Esophagus muscularis mucosa (tissue), 3 donors: ENCODE data around the gene SFTA2.

Source experiments
- CTCF ChIP-seq, 3 experiments: fragments of 200-600 bp in 2 of 3; fragments of 450-650 bp in 1 of 3; sonication (generic) in 2 of 3; IDR thresholded peaks; one replicate each; pipeline ENCODE4 v1.5.1; 2017 to 2019; ENCODE audit warnings: antibody characterized with exemption in 3 of 3, mild to moderate bottlenecking in 2 of 3, moderate library complexity in 1 of 3
- POLR2A ChIP-seq: fragments of 450-650 bp; IDR thresholded peaks from one replicate; pipeline ENCODE4 v1.6.1; 2017; ENCODE audit warnings: antibody characterized with exemption, moderate library complexity, mild to moderate bottlenecking, low read depth

GRCh38 chr6:30935018-30935417 lies 3.0 kb upstream of the SFTA2 start:
- TF ChIP-seq CTCF (IDR thresholded peaks at IDR 0.05) (no peak), POLR2A (no peak)
